ENCODE measurements around the gene STXBP2.

STXBP2 gene

GRCh38 chr19:7606289-7606688 is 30.6 kb upstream of the STXBP2 start:
- TF ChIP-seq CTCF (conservative IDR thresholded peaks at IDR 0.05; ENCODE audit: low read depth, low read length): no peak
- no peak for DNase-seq (ENCODE audit: low read depth)
- no peak overlapping the region for H3K4me3 ChIP-seq (ENCODE audit: low read length)

GRCh38 chr19:7607212-7607873 is 29.6 kb upstream of the STXBP2 start:
- no peak for TF ChIP-seq CTCF (conservative IDR thresholded peaks at IDR 0.05; ENCODE audit: low read depth, low read length)
- no peak overlapping the region for H3K4me3 ChIP-seq (ENCODE audit: low read length)
- no peak for DNase-seq (ENCODE audit: low read depth)

- H3K4me3 ChIP-seq (ENCODE audit: low read length): no peak overlapping the region
- no peak for TF ChIP-seq CTCF (conservative IDR thresholded peaks at IDR 0.05; ENCODE audit: low read depth, low read length)
- no peak for DNase-seq (ENCODE audit: low read depth)
Measured at GRCh38 chr19:7607874-7608560, 28.9 kb upstream of the STXBP2 start.

GRCh38 chr19:7610491-7611240 is 26.2 kb upstream of the STXBP2 start:
- no peak for DNase-seq (ENCODE audit: low read depth)
- TF ChIP-seq CTCF (conservative IDR thresholded peaks at IDR 0.05; ENCODE audit: low read depth, low read length): no peak
- H3K4me3 ChIP-seq (ENCODE audit: low read length): no peak overlapping the region

- TF ChIP-seq CTCF (conservative IDR thresholded peaks at IDR 0.05; ENCODE audit: low read depth, low read length): no peak
- no peak overlapping the region for H3K4me3 ChIP-seq (ENCODE audit: low read length)
- no peak for DNase-seq (ENCODE audit: low read depth)
Measured at GRCh38 chr19:7611541-7612279, 25.2 kb upstream of the STXBP2 start.

GRCh38 chr19:7612282-7613274 is 24.3 kb upstream of the STXBP2 start:
- DNase-seq (ENCODE audit: low read depth): no peak
- TF ChIP-seq CTCF (conservative IDR thresholded peaks at IDR 0.05; ENCODE audit: low read depth, low read length): no peak
- no peak overlapping the region for H3K4me3 ChIP-seq (ENCODE audit: low read length)

Data from retinal pigment epithelial cell (primary cell).